SK-N-MC (cell line): ENCODE results near the gene CACNA1A.

Source experiments
- EZH2 ChIP-seq: fragments of 200-600 bp; sonication (generic); IDR thresholded peaks from one replicate; pipeline ENCODE4 v1.6.1; 2017; ENCODE audit warnings: antibody characterized with exemption
- FOXP2 ChIP-seq: optimal IDR thresholded peaks from 2 replicates; pipeline ENCODE3; 2011; ENCODE audit warnings: mild to moderate bottlenecking, moderate library complexity; ENCODE audit not compliant: insufficient read depth; ENCODE audit errors: extremely low read length, control extremely low read depth
- POLR2AphosphoS5 ChIP-seq: IDR thresholded peaks from 2 replicates; pipeline ENCODE4 v1.6.1; 2012; ENCODE audit warnings: mild to moderate bottlenecking, low read depth, low read length, borderline replicate concordance

GRCh38 chr19:13420780-13421179 is 85.5 kb downstream of the CACNA1A start:
- TF ChIP-seq POLR2AphosphoS5 (no peak), EZH2 (no peak), FOXP2 (no peak)
